ENCODE measurements around the gene MAGEB6B. TPM values are rescaled to one million over a fixed set of nuclear protein-coding genes. Genes with fewer than 3 reads are reported as not detected.

The MAGEB6B gene, protein sequence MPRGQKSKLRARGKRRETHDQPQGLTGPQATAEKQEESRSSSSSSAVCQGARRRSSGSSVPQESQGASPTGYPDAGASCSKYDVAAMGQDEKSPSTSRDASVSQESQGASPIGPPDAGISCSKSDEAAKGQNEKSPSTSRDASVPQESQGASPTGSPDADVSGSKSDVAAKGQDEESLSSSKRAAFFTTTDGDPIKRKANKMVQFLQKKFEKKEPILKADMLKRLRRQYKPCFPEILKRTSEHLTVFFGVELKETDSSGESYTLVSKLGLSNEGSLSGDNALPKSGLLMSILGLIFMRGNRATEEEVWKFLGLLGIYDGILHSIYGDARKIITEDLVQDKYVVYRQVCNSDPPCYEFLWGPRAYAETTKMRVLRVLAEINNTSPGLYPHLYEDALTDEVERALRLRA
- not detected in 2 replicates for total RNA-seq

DNA sequence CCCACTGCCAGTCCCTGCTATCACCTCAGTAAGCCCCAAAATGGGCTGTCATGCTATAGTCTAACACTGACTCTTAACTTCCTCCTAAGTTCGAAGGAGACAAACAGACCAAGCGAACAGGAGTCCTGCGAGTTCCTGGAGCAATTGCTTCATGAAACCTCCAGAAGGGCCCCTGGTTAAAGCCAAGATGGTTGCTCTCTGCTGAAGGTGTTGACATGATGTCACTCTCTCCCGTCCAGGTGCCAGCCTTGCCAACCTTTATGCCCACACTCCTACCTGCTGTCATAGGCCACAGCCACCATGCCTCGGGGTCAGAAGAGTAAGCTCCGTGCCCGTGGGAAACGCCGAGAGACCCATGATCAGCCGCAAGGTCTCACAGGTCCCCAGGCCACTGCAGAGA is at the start of gene MAGEB6B:
TSS of gene MAGEB6B (plus strand) at position 301 of the 400 bp plus-strand sequence. CDS start at position 301, 0 bp downstream.

DNA sequence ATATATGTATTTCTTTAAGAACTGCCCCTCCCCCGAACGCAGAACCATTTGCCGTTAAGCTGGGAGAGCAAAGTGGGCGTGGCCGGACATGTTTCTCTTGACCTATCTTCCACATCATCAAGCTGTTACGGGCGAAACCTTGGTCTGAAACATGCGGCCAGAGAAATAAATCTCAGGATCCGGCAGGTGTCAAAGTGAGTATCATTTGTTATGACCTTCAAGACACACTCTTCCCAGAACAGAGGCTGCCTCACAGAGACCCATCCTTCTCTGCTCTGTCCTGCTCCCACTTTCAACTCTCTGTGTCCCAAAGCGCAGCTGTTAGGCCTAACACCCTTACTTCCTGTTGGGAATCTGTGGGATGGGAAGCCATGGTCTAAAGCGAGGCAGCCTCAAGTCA is 22.1 kb upstream of the MAGEB6B start, which contains the start of gene MAGEB18:
TSS of gene MAGEB18 (plus strand) at position 70 of the 400 bp plus-strand sequence. CDS start 643 bp downstream, outside the sequence.

DNA sequence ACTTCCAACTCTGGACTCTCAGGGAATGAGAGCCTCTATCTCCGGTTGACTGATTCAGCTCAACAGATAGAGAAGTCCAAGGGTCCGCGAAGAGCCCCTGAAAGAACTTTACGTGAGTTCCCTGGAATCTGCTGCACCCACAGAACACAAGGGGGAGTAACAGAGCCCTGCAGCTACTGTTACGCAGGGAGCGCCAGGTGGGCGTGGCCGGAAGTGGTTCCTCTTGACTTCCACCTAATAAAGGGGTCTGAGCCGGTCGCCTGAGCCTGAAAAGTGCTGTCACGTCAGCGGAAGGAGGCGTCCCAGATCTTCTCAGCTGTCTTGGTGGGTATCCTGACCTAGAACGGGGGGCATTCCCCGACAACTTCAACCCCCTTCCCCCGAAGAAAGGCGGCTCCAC is 31.8 kb downstream of the MAGEB6B start, which contains the start of gene MAGEB6:
TSS of gene MAGEB6 (plus strand) at position 237 of the 400 bp plus-strand sequence. CDS start 1,407 bp downstream, outside the sequence.

Other genes with a start within 250 kb of the MAGEB6B start
- not detected in 2 replicates for gene MAGEB18, start 22.3 kb upstream of the MAGEB6B start, total RNA-seq
- not detected in 2 replicates for gene MAGEB6, start 31.8 kb downstream of the MAGEB6B start, total RNA-seq
- not detected in 2 replicates for gene MAGEB5, start 55.6 kb downstream of the MAGEB6B start, total RNA-seq

Data from smooth muscle cell of bladder (primary cell).